ENCODE data around the gene PIP4P1. TPM values are rescaled to one million over a fixed set of nuclear protein-coding genes. Genes with fewer than 3 reads are reported as not detected.

PIP4P1 gene
- 19.2 and 19.8 TPM in 2 replicates for total RNA-seq

GRCh38 chr14:20461225-20462141 lies at the start of gene PIP4P1:
Gene PIP4P1, minus strand, starts transcription at chr14:20461434. Its CDS starts 109 bp downstream, at chr14:20461325.

GRCh38 chr14:20469242-20469889 lies 8.1 kb upstream of the PIP4P1 start, which contains the start of gene PNP:
Gene PNP, plus strand, starts transcription at chr14:20469406. Its CDS starts 119 bp downstream, at chr14:20469525.

GRCh38 chr14:20454516-20455354 lies 6.5 kb downstream of the PIP4P1 start, which contains the start of the genes APEX1 and OSGEP:
Gene APEX1, plus strand, starts transcription at chr14:20455226. Its CDS starts 420 bp downstream, at chr14:20455646.
Gene OSGEP, minus strand, starts transcription at chr14:20454812. Its CDS starts 129 bp downstream, at chr14:20454683.

DNA sequence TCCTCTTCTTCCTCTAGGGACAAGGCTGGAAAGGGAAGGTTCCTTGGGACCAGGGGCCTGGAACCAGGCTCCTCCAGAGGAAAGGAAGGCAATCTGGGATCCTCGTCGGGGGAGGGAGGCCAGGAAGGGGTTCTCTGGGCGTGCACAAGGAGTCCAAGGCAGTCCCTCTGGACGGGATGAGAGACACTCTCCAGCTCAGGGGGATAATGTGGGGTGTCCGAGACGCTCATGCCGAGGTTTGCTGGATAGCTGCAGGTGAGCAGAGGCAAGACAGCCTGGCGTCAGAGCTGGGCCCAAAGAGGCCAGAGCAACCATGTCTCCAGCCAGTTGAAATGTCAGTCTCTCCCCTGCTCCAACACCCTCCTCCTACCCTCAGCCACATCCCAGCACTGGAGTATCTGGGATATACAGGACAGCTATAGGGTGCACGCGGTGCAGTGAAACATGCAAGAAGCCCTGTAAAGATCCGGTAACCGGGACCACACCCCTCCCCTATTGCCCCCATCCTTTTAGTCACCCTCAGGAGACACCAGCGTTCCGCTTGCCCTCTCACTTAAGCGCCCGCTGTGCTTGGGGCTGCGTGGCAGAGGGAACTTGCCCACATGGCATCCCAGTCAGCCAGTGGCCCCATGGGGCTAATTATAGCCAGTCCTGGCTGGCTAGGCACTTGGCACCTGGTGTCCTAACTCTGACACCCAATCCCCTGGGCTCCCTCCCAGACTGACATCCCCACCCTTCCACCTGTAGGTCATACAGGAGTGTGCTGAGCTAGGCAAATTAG lies 25.5 kb downstream of the PIP4P1 start, which contains the start of gene KLHL33:
Gene KLHL33 (minus strand): TSS at position 585 of the 781 bp plus-strand sequence. CDS start 355 bp downstream, at position 230.

GRCh38 chr14:20412876-20413743 lies 48.1 kb downstream of the PIP4P1 start, which contains the start of gene TEP1:
Gene TEP1, minus strand, starts transcription at chr14:20413501. Its CDS starts 5,062 bp downstream, at chr14:20408439.

Other genes with a start within 250 kb of the PIP4P1 start
- gene OR11H6, start 237.7 kb downstream of the PIP4P1 start, total RNA-seq: not detected in 2 replicates
- gene OR11H7, start 232.5 kb downstream of the PIP4P1 start, total RNA-seq: not detected in 2 replicates
- gene OR11H4, start 222.1 kb downstream of the PIP4P1 start, total RNA-seq: not detected in 2 replicates
- gene TTC5, start 155.5 kb downstream of the PIP4P1 start, total RNA-seq: 8.6 and 10.9 TPM in 2 replicates
- gene CCNB1IP1, start 128.2 kb downstream of the PIP4P1 start, total RNA-seq: 51.6 and 53.7 TPM in 2 replicates
- 18.0 and 18.8 TPM in 2 replicates for gene PARP2, start 117.8 kb downstream of the PIP4P1 start, total RNA-seq
- gene TEP1, start 47.9 kb downstream of the PIP4P1 start, total RNA-seq: 7.0 and 9.4 TPM in 2 replicates
- 0.30 and 0.50 TPM in 2 replicates for gene KLHL33, start 25.3 kb downstream of the PIP4P1 start, total RNA-seq
- 62.5 and 70.6 TPM in 2 replicates for gene OSGEP, start 6.6 kb downstream of the PIP4P1 start, total RNA-seq
- gene APEX1, start 6.2 kb downstream of the PIP4P1 start, total RNA-seq: 278 and 299 TPM in 2 replicates
- 51.7 and 54.6 TPM in 2 replicates for gene PNP, start 8.0 kb upstream of the PIP4P1 start, total RNA-seq
- not detected in 2 replicates for gene RNASE10, start 44.1 kb upstream of the PIP4P1 start, total RNA-seq
- gene RNASE9, start 99.6 kb upstream of the PIP4P1 start, total RNA-seq: not detected in 2 replicates
- not detected in 2 replicates for gene RNASE11, start 126.6 kb upstream of the PIP4P1 start, total RNA-seq
- gene RNASE12, start 129.9 kb upstream of the PIP4P1 start, total RNA-seq: not detected in 2 replicates
- not detected in 2 replicates for gene OR6S1, start 180.3 kb upstream of the PIP4P1 start, total RNA-seq
- 12.1 and 12.9 TPM in 2 replicates for gene RNASE4, start 223.1 kb upstream of the PIP4P1 start, total RNA-seq
- gene ANG, start 227.3 kb upstream of the PIP4P1 start, total RNA-seq: 6.7 and 7.9 TPM in 2 replicates

Data from bronchus fibroblast of lung (primary cell).